Transverse colon (tissue), 4 donors: Measurements from ENCODE around the gene PRRT1. TPM values are rescaled to one million over a fixed set of nuclear protein-coding genes. Genes with fewer than 3 reads are reported as not detected.

ENCODE experiments used
- DNase-seq: peaks from one replicate; pipeline ENCODE4 v3.0.0-alpha.2; 2019
- H3K27ac ChIP-seq, 4 donors: fragments of 200-600 bp; sonication (generic); 2 replicates each; pipeline ENCODE4 v1.5.1; 2016 to 2018; ENCODE audit warnings: inconsistent platforms in 4 of 4
- H3K27me3 ChIP-seq: fragments of 200-600 bp; sonication (generic); 2 replicates; pipeline ENCODE4 v1.5.1; 2017; ENCODE audit warnings: inconsistent platforms
- H3K36me3 ChIP-seq, 4 donors: fragments of 200-600 bp; sonication (generic); 2 replicates each; pipeline ENCODE4 v1.5.1; 2017 to 2019; ENCODE audit warnings: inconsistent platforms in 4 of 4
- H3K4me1 ChIP-seq, 4 donors: fragments of 200-600 bp; sonication (generic); 2 replicates each; pipeline ENCODE4 v1.5.1; 2017 to 2020; ENCODE audit warnings: inconsistent platforms in 4 of 4
- H3K4me3 ChIP-seq, 4 donors: fragments of 200-600 bp; sonication (generic); 1 replicate in 1 of 4; 2 replicates in 3 of 4; pipeline versions ENCODE4 v1.5.1 to v1.6.1; 2017 to 2019; ENCODE audit warnings: inconsistent platforms in 4 of 4
- H3K9me3 ChIP-seq, 2 donors: fragments of 200-600 bp; sonication (generic); 2 replicates each; pipeline ENCODE4 v1.5.1; 2017 to 2019; ENCODE audit warnings: inconsistent platforms in 2 of 2
- CTCF ChIP-seq, 5 experiments: fragments of 200-600 bp in 3 of 5; fragments of 450-650 bp in 2 of 5; sonication (generic) in 3 of 5; IDR thresholded peaks; 1 replicate in 2 of 5; 2 replicates in 3 of 5; pipeline ENCODE4 v1.5.1; 2016 to 2017; ENCODE audit warnings: antibody characterized with exemption in 5 of 5, inconsistent platforms in 3 of 5, mild to moderate bottlenecking in 2 of 5, moderate library complexity in 1 of 5
- EP300 ChIP-seq: sonication (generic); formaldehyde crosslinking; IDR thresholded peaks from one replicate; pipeline ENCODE4 v1.6.1; 2017; ENCODE audit warnings: antibody characterized with exemption, low read depth
- POLR2A ChIP-seq: fragments of 450-650 bp; IDR thresholded peaks from one replicate; pipeline ENCODE4 v1.6.1; 2016; ENCODE audit warnings: antibody characterized with exemption, mild to moderate bottlenecking, moderate library complexity
- POLR2AphosphoS5 ChIP-seq, 3 donors: sonication (generic); formaldehyde crosslinking; IDR thresholded peaks; one replicate each; pipeline ENCODE4 v1.6.1; 2016; ENCODE audit warnings: antibody characterized with exemption in 3 of 3
- WGBS, 2 donors: methylation state at CpG; one replicate each; pipeline ENCODE4 v1.1.5; 2018; ENCODE audit warnings: low coverage in 1 of 2; 5-methylcytosine and 5-hydroxymethylcytosine counted together
- in situ Hi-C, 4 donors: fragments of 200-750 bp; cut with MboI; loops; one replicate each; pipeline versions ENCODE4 v1.15.0 to v1.15.1; 2017; ENCODE audit warnings: low sequenced_read_pairs in 3 of 4, low pct_ligation_motif_present in 1 of 4, low pct_unique_long_range_greater_than_20kb in 1 of 4
- intact Hi-C: fragments of 100-400 bp; cut with DNase I; formaldehyde crosslinking; loops from one replicate; pipeline ENCODE4 v1.15.1; 2023; ENCODE audit warnings: low total_unique reads
- total RNA-seq, 4 donors: library from RNA; depleted of rRNA; stranded (reverse); fragments of >200 nt; gene quantifications; one replicate each; pipeline ENCODE4 v1.1.0, GENCODE V29; 2016

PRRT1 gene
- total RNA-seq, 4 donors from 2014 or later: 2.4 to 2.7 TPM; not detected in 2

- DNase-seq: no peak
Observed at GRCh38 chr6:32181148-32181702, 29.5 kb upstream of the PRRT1 start.

GRCh38 chr6:32179766-32180405 is 28.1 kb upstream of the PRRT1 start:
- Histone ChIP-seq H3K4me3 (peak overlapping the region in 1 of 4 donors; percentile 91), H3K27ac (peak overlapping the region; percentile 94 to 96 (median 94)), H3K27me3 (no peaks in the 10 kb centered on the region), H3K36me3 (peaks cover 0 to 9% (median 3%) of the 10 kb centered on the region in 4 donors), H3K9me3 (no peaks in the 10 kb centered on the region), H3K4me1 (peaks cover 23 to 51% (median 34%) of the 10 kb centered on the region in 4 donors)
- WGBS, 2 donors: 78 to 86% methylated on average over 5 to 10 of the region's 10 CpGs
- no peak for DNase-seq
- intact Hi-C loops: no loop called here
- TF ChIP-seq EP300: no peak
- TF ChIP-seq POLR2A: no peak
- no peak for TF ChIP-seq POLR2AphosphoS5 (IDR thresholded peaks at IDR 0.05)
- TF ChIP-seq CTCF (IDR thresholded peaks at IDR 0.05): no peak
- in situ Hi-C loops: no loop called here

More at GRCh38 chr6:32181148-32181702, 29.5 kb upstream of the PRRT1 start:
- in situ Hi-C loops (no loop called here), intact Hi-C loops (no loop called here)
- TF ChIP-seq CTCF (IDR thresholded peaks at IDR 0.05) (no peak), EP300 (no peak), POLR2A (no peak), POLR2AphosphoS5 (IDR thresholded peaks at IDR 0.05) (no peak)
- H3K4me1 ChIP-seq: peaks cover 17 to 47% (median 31%) of the 10 kb centered on the region in 4 donors
- H3K4me3 ChIP-seq: no peak overlapping the region
- peaks cover 0 to 9% (median 3%) of the 10 kb centered on the region in 4 donors for H3K36me3 ChIP-seq
- H3K27ac ChIP-seq: peak overlapping the region in 1 of 4 donors; percentile 14
- H3K27me3 ChIP-seq: no peaks in the 10 kb centered on the region
- WGBS, 2 donors: 91% methylated on average over 4 to 15 of the region's 15 CpGs
- no peaks in the 10 kb centered on the region for H3K9me3 ChIP-seq

GRCh38 chr6:32178547-32179440 is 27.1 kb upstream of the PRRT1 start:
- Histone ChIP-seq H3K27ac (peak overlapping the region; percentile 94 to 96 (median 94)), H3K4me3 (peak overlapping the region; percentile 41 to 91 (median 84)), H3K4me1 (peaks cover 25 to 58% (median 37%) of the 10 kb centered on the region in 4 donors), H3K36me3 (peaks cover 0 to 9% (median 3%) of the 10 kb centered on the region in 4 donors), H3K9me3 (no peaks in the 10 kb centered on the region), H3K27me3 (no peaks in the 10 kb centered on the region)
- TF ChIP-seq POLR2A: no peak
- no peak for TF ChIP-seq POLR2AphosphoS5 (IDR thresholded peaks at IDR 0.05)
- no peak for TF ChIP-seq EP300
- TF ChIP-seq CTCF (IDR thresholded peaks at IDR 0.05): no peak
- intact Hi-C loops (no loop called here), in situ Hi-C loops (no loop called here)
- no peak for DNase-seq
- WGBS, 2 donors: 3 to 8% methylated on average over 8 to 24 of the region's 24 CpGs
